Measurements from ENCODE around the gene NHLRC4.

- TF ChIP-seq GABPA (IDR thresholded peaks at IDR 0.05; ENCODE audit: low read depth) (no peak), CTCF (IDR thresholded peaks at IDR 0.05; ENCODE audit: insufficient read depth, low read length) (no peak)
Measured at GRCh38 chr16:616733-617586, 50.2 kb downstream of the NHLRC4 start.
